A549 (cell line): Measurements from ENCODE around the gene HMMR. TPM values are rescaled to one million over a fixed set of nuclear protein-coding genes. Genes with fewer than 3 reads are reported as not detected.

Source experiments
- ATAC-seq, 2 experiments: fragments of 200-7000 bp in 1 of 2; fragments of >200 bp in 1 of 2; cut with Nextera tagmentation in 1 of 2; cut with Tn5 transposase in 1 of 2; 3 replicates each; pipeline versions ENCODE4 v1.8.0 to v1.9.1; 2018 to 2020; ENCODE audit warnings: mild to moderate bottlenecking in 1 of 2, moderate library complexity in 1 of 2
- CTCF ChIA-PET: fragments of 300-600 bp; sonication (Branson Sonifier 250); formaldehyde crosslinking; extraction: SDS; loops from one replicate; lab custom pipeline; 2021; ENCODE audit warnings: antibody characterized with exemption, inconsistent platforms; lab: Yijun Ruan, JAX
- POLR2A ChIA-PET: fragments of 350-600 bp; formaldehyde crosslinking; extraction: SDS; loops from one replicate; lab custom pipeline; 2021; ENCODE audit warnings: antibody characterized with exemption, inconsistent platforms; lab: Yijun Ruan, JAX
- DNase-seq, 2 experiments: peaks; one replicate each; pipeline versions ENCODE4 v3.0.0 to v3.0.0-alpha.2; 2011 to 2016; ENCODE audit warnings: low read depth in 1 of 2, low spot score in 1 of 2
- FAIRE-seq: peaks from 2 replicates; lab custom pipeline; 2011; peaks lifted over from hg19 to GRCh38; lab: Jason Lieb, UNC
- H3K27ac ChIP-seq, 2 experiments: fragments of >200 bp; sonication (Bioruptor Twin); formaldehyde crosslinking; 3 replicates each; pipeline ENCODE4 v1.5.1; 2016 to 2017
- H3K4me1 ChIP-seq: fragments of >200 bp; sonication (Bioruptor Twin); formaldehyde crosslinking; 3 replicates; pipeline ENCODE4 v1.6.1; 2016
- H3K4me2 ChIP-seq: fragments of >200 bp; sonication (Bioruptor Twin); formaldehyde crosslinking; 3 replicates; pipeline ENCODE4 v1.6.1; 2016
- H3K4me3 ChIP-seq: fragments of >200 bp; sonication (Bioruptor Twin); formaldehyde crosslinking; 3 replicates; pipeline ENCODE4 v1.5.1; 2016
- H3K9me3 ChIP-seq: fragments of >200 bp; sonication (Bioruptor Twin); formaldehyde crosslinking; 3 replicates; pipeline ENCODE4 v1.6.1; 2016
- ATOH8 ChIP-seq: fragments of 250-450 bp; sonication (Bioruptor Pico); IDR thresholded peaks from 2 replicates; pipeline ENCODE4 v1.5.0; 2020; ENCODE audit warnings: low read depth, mild to moderate bottlenecking, moderate library complexity
- BCL3 ChIP-seq: fragments of >200 bp; sonication (Bioruptor Twin); formaldehyde crosslinking; IDR thresholded peaks from 3 replicates; pipeline ENCODE4 v1.6.1; 2016
- FOSB ChIP-seq: fragments of 250-450 bp; sonication (Bioruptor Pico); IDR thresholded peaks from 2 replicates; pipeline ENCODE4 v1.5.0; 2020; ENCODE audit warnings: mild to moderate bottlenecking, moderate library complexity
- FOSL2 ChIP-seq, 2 experiments: fragments of 450-650 bp in 1 of 2; fragments of >200 bp in 1 of 2; sonication (Bioruptor Twin) in 1 of 2; formaldehyde crosslinking; IDR thresholded peaks; 2 replicates each; pipeline versions ENCODE4 v1.5.0 to v1.6.1; 2016 to 2020; ENCODE audit warnings: mild to moderate bottlenecking in 1 of 2, moderate library complexity in 1 of 2
- GATA3 ChIP-seq: IDR thresholded peaks from 2 replicates; pipeline ENCODE4 v1.6.1; 2012; ENCODE audit warnings: borderline replicate concordance
- HMGXB4 ChIP-seq: fragments of 250-450 bp; sonication (Bioruptor Pico); IDR thresholded peaks from 2 replicates; pipeline ENCODE4 v1.5.0; 2021; ENCODE audit warnings: mild to moderate bottlenecking, moderate library complexity, borderline replicate concordance
- KDM1A ChIP-seq: fragments of 200-600 bp; sonication (generic); IDR thresholded peaks from 2 replicates; pipeline ENCODE4 v1.6.1; 2016; ENCODE audit warnings: low read depth, mild to moderate bottlenecking
- MAFK ChIP-seq: fragments of 450-650 bp; IDR thresholded peaks from 2 replicates; pipeline ENCODE4 v1.6.1; 2014; ENCODE audit not compliant: partially characterized antibody
- MAX ChIP-seq: IDR thresholded peaks from 2 replicates; pipeline ENCODE4 v1.6.1; 2012
- MAZ ChIP-seq: fragments of 150-350 bp; IDR thresholded peaks from 2 replicates; pipeline ENCODE4 v1.6.1; 2014; ENCODE audit warnings: antibody characterized with exemption, low read depth, low read length, borderline replicate concordance
- NFE2L2 ChIP-seq: fragments of 150-350 bp; conservative IDR thresholded peaks from 2 replicates; pipeline ENCODE4 v1.6.1; 2014; ENCODE audit warnings: low read length
- PHF8 ChIP-seq: fragments of 200-600 bp; sonication (generic); IDR thresholded peaks from 2 replicates; pipeline ENCODE4 v1.6.1; 2016; ENCODE audit warnings: low read depth, mild to moderate bottlenecking, antibody characterized with exemption, moderate library complexity, borderline replicate concordance
- POLR2A ChIP-seq: IDR thresholded peaks from 2 replicates; pipeline ENCODE4 v1.6.1; 2012; ENCODE audit warnings: mild to moderate bottlenecking, low read length
- RFX5 ChIP-seq: fragments of 450-650 bp; IDR thresholded peaks from 2 replicates; pipeline ENCODE4 v1.7.1; 2014; ENCODE audit warnings: antibody characterized with exemption, mild to moderate bottlenecking, moderate library complexity
- RNF2 ChIP-seq: fragments of 200-600 bp; sonication (generic); IDR thresholded peaks from 2 replicates; pipeline ENCODE4 v1.6.1; 2016; ENCODE audit warnings: low read depth, mild to moderate bottlenecking, antibody characterized with exemption, moderate library complexity, borderline replicate concordance
- SREBF2 ChIP-seq: fragments of 450-650 bp; IDR thresholded peaks from 2 replicates; pipeline ENCODE4 v1.6.1; 2014; ENCODE audit warnings: mild to moderate bottlenecking, moderate library complexity
- TFCP2L1 ChIP-seq: fragments of 250-450 bp; sonication (Bioruptor Pico); IDR thresholded peaks from 2 replicates; pipeline ENCODE4 v1.5.0; 2021; ENCODE audit warnings: mild to moderate bottlenecking
- TP53 ChIP-seq: fragments of 250-450 bp; sonication (Bioruptor Pico); IDR thresholded peaks from 2 replicates; pipeline ENCODE4 v1.5.0; 2021; ENCODE audit warnings: mild to moderate bottlenecking, moderate library complexity
- ZFP36 ChIP-seq: fragments of 450-650 bp; IDR thresholded peaks from 2 replicates; pipeline ENCODE4 v1.6.1; 2014; ENCODE audit warnings: borderline replicate concordance; ENCODE audit not compliant: partially characterized antibody
- ZSCAN20 ChIP-seq: fragments of 250-450 bp; sonication (Bioruptor Pico); IDR thresholded peaks from 2 replicates; pipeline ENCODE4 v1.8.0; 2022; ENCODE audit warnings: mild to moderate bottlenecking, moderate library complexity
- WGBS: methylation state at CpG from one replicate; pipeline ENCODE4 v1.1.6; 2017; ENCODE audit errors: missing lambda C conversion rate; 5-methylcytosine and 5-hydroxymethylcytosine counted together
- polyA plus RNA-seq, 4 experiments: library from polyadenylated mRNA; depleted of rRNA in 3 of 4; stranded (reverse); fragments of >200 nt; fragmentation: RNase III in 1 of 4; extraction: RNeasy Plus Mini Kit Qiagen cat#74134 plus additional on column Dnase treatment in 1 of 4; gene quantifications; 2 replicates in 3 of 4; 3 replicates in 1 of 4; pipeline ENCODE4 v1.2.3, GENCODE V29; 2011 to 2017

The HMMR gene
- polyA plus RNA-seq, 2 of the 4 experiments (the other 2 are of a cell fraction), result 34.0 to 66.0 TPM

GRCh38 chr5:163434401-163434866 is 26.0 kb upstream of the HMMR start:
- 15% methylated on average over 3 of the region's 3 CpGs for WGBS
- CTCF ChIA-PET, result interaction anchor here (1.5 kb wide), 1 partner anchor 26 kb away, joined by 7 read pairs; no protein-coding TSS in a partner anchor
- DNase-seq, result peak; percentile 22 to 23

DNA sequence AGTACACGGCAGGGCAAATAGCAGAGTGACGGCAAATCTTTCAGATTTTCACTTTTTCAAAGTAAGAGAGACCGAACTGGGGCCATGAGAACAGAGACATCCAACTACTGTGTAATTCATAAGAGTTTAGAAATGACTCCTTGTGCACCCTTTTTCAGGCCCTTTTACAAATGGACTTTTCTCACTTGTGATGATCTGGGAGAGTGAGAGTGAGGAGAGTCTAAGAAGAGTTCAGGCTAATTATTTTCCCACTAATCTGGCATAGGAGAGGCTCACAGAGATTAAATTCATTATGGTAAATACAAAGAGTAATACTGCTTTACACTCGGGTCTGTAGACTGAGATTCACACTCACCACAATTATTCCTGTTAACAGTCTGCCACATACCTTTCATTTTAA is 23.9 kb upstream of the HMMR start:
- no peaks in the 10 kb centered on the region for H3K9me3 ChIP-seq
- peak overlapping the region; percentile 74 for H3K4me2 ChIP-seq
- POLR2A ChIA-PET, result no interaction called here
- CTCF ChIA-PET, result no interaction called here
- TF ChIP-seq TFCP2L1 (CRISPR knock-in tag) (no peak), RFX5 (no peak), ATOH8 (no peak), MAFK (no peak), PHF8 (no peak), ZFP36 (no peak), GATA3 (no peak), HMGXB4 (CRISPR knock-in tag) (no peak), KDM1A (no peak), MAZ (no peak), NFE2L2 (no peak), FOSB (no peak), BCL3 (no peak)
- peak overlapping the region; percentile 94 for H3K4me3 ChIP-seq
- DNase-seq (no peak), ATAC-seq (no peak), FAIRE-seq (no peak)
- H3K4me1 ChIP-seq, result peaks cover 25% of the 10 kb centered on the region
- 70% methylated on average over 4 of the region's 4 CpGs for WGBS
- H3K27ac ChIP-seq, result peak overlapping the region; percentile 71 to 72

More at GRCh38 chr5:163434401-163434866, 26.0 kb upstream of the HMMR start:
- Histone ChIP-seq H3K4me3 (no peak overlapping the region), H3K4me2 (peak overlapping the region; percentile 6; the same call in 1 of the 3 replicates), H3K9me3 (no peaks in the 10 kb centered on the region), H3K4me1 (peaks cover 13% of the 10 kb centered on the region), H3K27ac (no peak overlapping the region)
- TF ChIP-seq SREBF2, result no peak
- no peak for TF ChIP-seq ZFP36
- TF ChIP-seq MAX, result no peak
- no peak for TF ChIP-seq FOSL2 (IDR thresholded peaks at IDR 0.05)
- 0 out of 2 replicates have a peak, but pooled peaks have one; percentile 6 for TF ChIP-seq FOSL2 (CRISPR knock-in tag; IDR thresholded peaks at IDR 0.05)
- TF ChIP-seq RFX5, result no peak
- no peak for TF ChIP-seq MAFK
- no peak for TF ChIP-seq POLR2A
- TF ChIP-seq TP53, result no peak
- no peak for TF ChIP-seq ZSCAN20
- POLR2A ChIA-PET, result no interaction called here
- no peak for ATAC-seq
- FAIRE-seq, result no peak

DNA sequence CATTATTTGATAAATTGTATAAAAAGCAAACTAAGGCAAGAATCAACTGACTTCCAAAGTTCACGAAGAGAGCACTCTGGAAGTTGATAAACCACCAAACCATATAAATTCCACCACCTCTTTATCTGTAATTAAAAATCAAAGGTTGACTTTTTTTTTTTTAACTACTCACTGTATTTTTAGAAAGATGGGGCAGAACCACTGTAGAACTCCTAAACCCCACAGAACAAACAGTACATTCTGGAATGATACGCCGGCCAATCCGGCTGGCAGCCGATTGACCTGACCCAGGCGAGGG is 23.5 kb upstream of the HMMR start:
- no peak for FAIRE-seq
- no peak for ATAC-seq
- WGBS, result 3% methylated on average over 6 of the region's 6 CpGs
- ChIA-PET POLR2A (interaction anchor here (0.6 to 3.9 kb wide), 4 partner anchors 18 to 68 kb away, joined by 3 to 76 read pairs (median 4); partner anchors contain the start of genes HMMR, MAT2B and NUDCD2), CTCF (interaction anchor here (0.6 to 1.5 kb wide), 2 partner anchors 69 to 1359 kb away, joined by 3 to 5 read pairs; partner anchors contain the start of gene MAT2B)
- Histone ChIP-seq H3K27ac (peak overlapping the region; percentile 71 to 72), H3K4me2 (peak overlapping the region; percentile 74), H3K4me3 (peak overlapping the region; percentile 94), H3K4me1 (peaks cover 25% of the 10 kb centered on the region), H3K9me3 (no peaks in the 10 kb centered on the region)
- TF ChIP-seq POLR2A (peak; percentile 63; the same call in 1 of the 2 replicates), RNF2 (no peak), MAX (no peak), TFCP2L1 (CRISPR knock-in tag) (no peak), FOSB (no peak)
- no peak for DNase-seq
